Loucy (cell line): ENCODE measurements around the gene NAV1.

Source experiments
- H2AFZ ChIP-seq: fragments of 200-600 bp; sonication (generic); 2 replicates; pipeline ENCODE4 v1.6.0; 2016; ENCODE audit warnings: antibody characterized with exemption, mild to moderate bottlenecking, low read length, moderate library complexity
- H3F3A ChIP-seq: fragments of 200-600 bp; 2 replicates; pipeline ENCODE4 v1.6.0; 2016; ENCODE audit warnings: antibody characterized with exemption, low read depth, mild to moderate bottlenecking
- H3K27me3 ChIP-seq: fragments of 200-600 bp; sonication (generic); 2 replicates; pipeline ENCODE4 v1.6.1; 2014; ENCODE audit warnings: low read length, mild to moderate bottlenecking; ENCODE audit not compliant: insufficient read depth, poor library complexity, severe bottlenecking
- H3K36me3 ChIP-seq: fragments of 200-600 bp; sonication (generic); 2 replicates; pipeline ENCODE4 v1.6.1; 2016; ENCODE audit warnings: low read length; ENCODE audit not compliant: insufficient read depth
- H3K4me1 ChIP-seq: fragments of 200-600 bp; sonication (generic); 2 replicates; pipeline ENCODE4 v1.5.1; 2014; ENCODE audit warnings: low read length, mild to moderate bottlenecking; ENCODE audit not compliant: insufficient read depth, poor library complexity, severe bottlenecking
- H3K4me2 ChIP-seq: fragments of 200-600 bp; sonication (generic); 2 replicates; pipeline ENCODE4 v1.6.0; 2014; ENCODE audit warnings: antibody characterized with exemption, low read length, low read depth, mild to moderate bottlenecking; ENCODE audit not compliant: poor library complexity, severe bottlenecking
- H3K4me3 ChIP-seq: fragments of 200-600 bp; sonication (generic); 2 replicates; pipeline ENCODE4 v1.5.1; 2014; ENCODE audit warnings: low read length, mild to moderate bottlenecking, mixed read lengths; ENCODE audit not compliant: poor library complexity, severe bottlenecking
- H3K79me2 ChIP-seq: fragments of 200-600 bp; sonication (generic); 2 replicates; pipeline ENCODE4 v1.6.1; 2014; ENCODE audit warnings: low read length; ENCODE audit not compliant: insufficient read depth
- H3K9ac ChIP-seq: fragments of 200-600 bp; sonication (generic); 2 replicates; pipeline ENCODE4 v1.6.0; 2014; ENCODE audit warnings: mild to moderate bottlenecking, low read depth, low read length, moderate library complexity; ENCODE audit not compliant: poor library complexity, severe bottlenecking
- H3K9me2 ChIP-seq: fragments of 200-600 bp; sonication (generic); replicated peaks from 2 replicates; pipeline ENCODE4 v1.6.1; 2016; ENCODE audit warnings: low read depth, low read length, mixed read lengths
- H3K9me3 ChIP-seq: fragments of 200-600 bp; sonication (generic); 2 replicates; pipeline ENCODE4 v1.6.1; 2014; ENCODE audit warnings: mild to moderate bottlenecking, antibody characterized with exemption, low read length, low read depth; ENCODE audit not compliant: insufficient read depth
- H4K20me1 ChIP-seq: fragments of 200-600 bp; sonication (generic); 2 replicates; pipeline ENCODE4 v1.6.0; 2014; ENCODE audit warnings: antibody characterized with exemption, low read length, mild to moderate bottlenecking; ENCODE audit not compliant: insufficient read depth, poor library complexity, severe bottlenecking
- EZH2phosphoT487 ChIP-seq: fragments of 200-600 bp; IDR thresholded peaks from 2 replicates; pipeline ENCODE4 v1.6.1; 2018; ENCODE audit warnings: antibody characterized with exemption, mild to moderate bottlenecking, moderate library complexity, borderline replicate concordance
- TF ChIP-seq, protein P1 (sequence below): fragments of 200-600 bp; sonication (generic); conservative IDR thresholded peaks from 2 replicates; pipeline ENCODE4 v1.5.1; 2014; ENCODE audit warnings: mild to moderate bottlenecking, antibody characterized with exemption, low read length

The NAV1 gene

GRCh38 chr1:201573030-201573429, 34.1 kb downstream of the NAV1 start:
- Histone ChIP-seq H3K9ac (no peak overlapping the region), H3K4me3 (no peak overlapping the region), H3K4me1 (no peaks in the 10 kb centered on the region), H3F3A (no peaks in the 10 kb centered on the region), H3K36me3 (no peaks in the 10 kb centered on the region), H3K9me2 (no peaks in the 10 kb centered on the region), H4K20me1 (no peaks in the 10 kb centered on the region), H3K9me3 (no peaks in the 10 kb centered on the region), H3K79me2 (no peaks in the 10 kb centered on the region), H3K4me2 (no peak overlapping the region), H3K27me3 (no peaks in the 10 kb centered on the region), H2AFZ (no peak overlapping the region)
- TF ChIP-seq, protein P1, sequence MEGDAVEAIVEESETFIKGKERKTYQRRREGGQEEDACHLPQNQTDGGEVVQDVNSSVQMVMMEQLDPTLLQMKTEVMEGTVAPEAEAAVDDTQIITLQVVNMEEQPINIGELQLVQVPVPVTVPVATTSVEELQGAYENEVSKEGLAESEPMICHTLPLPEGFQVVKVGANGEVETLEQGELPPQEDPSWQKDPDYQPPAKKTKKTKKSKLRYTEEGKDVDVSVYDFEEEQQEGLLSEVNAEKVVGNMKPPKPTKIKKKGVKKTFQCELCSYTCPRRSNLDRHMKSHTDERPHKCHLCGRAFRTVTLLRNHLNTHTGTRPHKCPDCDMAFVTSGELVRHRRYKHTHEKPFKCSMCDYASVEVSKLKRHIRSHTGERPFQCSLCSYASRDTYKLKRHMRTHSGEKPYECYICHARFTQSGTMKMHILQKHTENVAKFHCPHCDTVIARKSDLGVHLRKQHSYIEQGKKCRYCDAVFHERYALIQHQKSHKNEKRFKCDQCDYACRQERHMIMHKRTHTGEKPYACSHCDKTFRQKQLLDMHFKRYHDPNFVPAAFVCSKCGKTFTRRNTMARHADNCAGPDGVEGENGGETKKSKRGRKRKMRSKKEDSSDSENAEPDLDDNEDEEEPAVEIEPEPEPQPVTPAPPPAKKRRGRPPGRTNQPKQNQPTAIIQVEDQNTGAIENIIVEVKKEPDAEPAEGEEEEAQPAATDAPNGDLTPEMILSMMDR = no peak
- TF ChIP-seq EZH2phosphoT487 = no peak

DNA sequence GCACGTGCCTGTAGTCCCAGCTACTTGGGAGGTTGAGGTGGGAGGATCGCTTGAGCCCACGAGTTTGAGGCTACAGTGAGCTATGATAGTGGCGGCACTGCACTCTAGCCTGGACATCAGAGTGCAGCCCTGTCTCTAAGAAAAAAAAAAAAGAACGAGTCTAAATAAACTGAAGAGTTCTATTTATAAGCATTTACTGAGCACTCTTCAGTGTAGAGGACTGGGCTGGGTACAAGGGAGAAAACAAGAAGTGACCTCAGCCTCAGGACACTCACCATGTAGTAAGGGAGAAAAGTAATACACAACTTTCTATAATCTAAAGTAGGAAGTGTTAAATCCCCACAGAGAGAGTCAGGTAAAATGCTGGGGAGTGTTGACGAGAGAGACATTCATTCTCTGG, 35.0 kb downstream of the NAV1 start:
- TF ChIP-seq, protein P1 = no peak
- TF ChIP-seq EZH2phosphoT487 = no peak
- Histone ChIP-seq H3K9me2 (no peaks in the 10 kb centered on the region), H4K20me1 (no peaks in the 10 kb centered on the region), H3K36me3 (no peaks in the 10 kb centered on the region), H3K27me3 (no peaks in the 10 kb centered on the region), H3F3A (no peaks in the 10 kb centered on the region), H3K9ac (no peak overlapping the region), H3K79me2 (no peaks in the 10 kb centered on the region), H3K4me2 (no peak overlapping the region), H3K9me3 (no peaks in the 10 kb centered on the region; the same call in 1 of the 2 replicates), H2AFZ (no peak overlapping the region), H3K4me1 (no peaks in the 10 kb centered on the region), H3K4me3 (no peak overlapping the region)

DNA sequence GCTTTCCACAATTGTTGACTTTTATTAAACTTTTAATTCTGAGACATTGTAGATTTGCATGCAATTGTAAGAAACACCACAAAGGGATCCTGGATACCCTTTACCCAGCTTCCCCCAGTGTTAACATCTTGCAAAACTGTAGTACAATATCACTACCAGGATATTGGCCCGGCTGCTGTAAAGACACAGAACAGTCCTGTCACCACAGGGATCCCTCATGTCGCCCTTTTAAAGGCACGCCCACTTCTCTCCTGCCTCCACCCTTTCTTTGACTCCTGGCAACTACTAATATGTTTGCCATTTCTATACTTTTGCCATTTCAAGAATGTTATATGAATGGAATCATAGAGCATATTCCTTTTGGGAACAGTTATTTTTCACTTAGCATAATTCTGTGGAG, 37.0 kb downstream of the NAV1 start:
- Histone ChIP-seq H3K27me3 (no peaks in the 10 kb centered on the region), H3K4me2 (no peak overlapping the region), H4K20me1 (no peaks in the 10 kb centered on the region), H3F3A (no peaks in the 10 kb centered on the region), H3K36me3 (no peaks in the 10 kb centered on the region), H3K4me3 (no peak overlapping the region), H2AFZ (no peak overlapping the region), H3K9me3 (no peaks in the 10 kb centered on the region; the same call in 1 of the 2 replicates), H3K9me2 (no peaks in the 10 kb centered on the region), H3K4me1 (no peaks in the 10 kb centered on the region), H3K79me2 (no peaks in the 10 kb centered on the region), H3K9ac (no peak overlapping the region)
- TF ChIP-seq, protein P1 = no peak
- TF ChIP-seq EZH2phosphoT487 = no peak
